Measurements from ENCODE around the gene ZNF253. TPM values are rescaled to one million over a fixed set of nuclear protein-coding genes. Genes with fewer than 3 reads are reported as not detected.
"Not testable (repeated sequence)": the region's sequence is repeated elsewhere in the genome, so short reads cannot be mapped to it uniquely, and the experiment has no call there.

ZNF253 gene
- total RNA-seq, 8 experiments from 2014 or later = 1.6 to 19.5 (median 14.3) TPM

DNA sequence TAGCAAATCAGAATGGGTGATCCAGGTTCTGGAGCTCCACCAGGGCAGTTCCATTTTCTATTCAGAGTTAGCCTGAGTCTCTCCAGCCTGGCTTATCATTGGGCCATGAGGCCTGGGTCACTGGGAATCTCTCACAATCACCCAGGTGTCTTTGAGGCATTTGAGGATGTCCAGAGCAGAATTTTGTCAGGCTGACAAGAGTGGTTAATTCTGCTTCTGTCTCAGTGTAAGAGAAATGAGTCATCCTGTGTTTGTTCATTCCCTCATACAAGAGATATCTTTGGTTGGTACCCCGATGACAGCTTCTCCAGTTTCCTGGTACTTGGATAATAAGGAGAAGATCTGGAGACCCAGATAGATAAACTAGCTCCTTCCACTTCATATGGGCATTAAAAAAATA is 45.5 kb downstream of the ZNF253 start:
- no peak for ATAC-seq (replicated peaks in 6 of 8)
- Histone ChIP-seq H3K27ac (no peak overlapping the region), H3K4me1 (replicated peaks in 1 of 2) (no peaks in the 10 kb centered on the region), H3K4me3 (no peak overlapping the region)
- 60 to 100% (median 80%) methylated on average over 1 of the region's 1 CpG; no CpG with 5 or more reads in 5 of the 10 experiments for WGBS, 10 experiments
- in situ Hi-C loops (cut with MboI; ENCODE audit: low pct_unique_long_range_greater_than_20kb in 2 of 9, low sequenced_read_pairs in 9 of 9, unreplicated experiment in 9 of 9) = no loop called here

GRCh38 chr19:19914596-19914995 is 48.9 kb downstream of the ZNF253 start:
- no peak overlapping the region for H3K27ac ChIP-seq
- in situ Hi-C loops (cut with MboI; ENCODE audit: low pct_unique_long_range_greater_than_20kb in 2 of 9, low sequenced_read_pairs in 9 of 9, unreplicated experiment in 9 of 9) = no loop called here
- 48 to 100% (median 87%) methylated on average over 2 to 3 of the region's 3 CpGs for WGBS, 10 experiments
- no peak for ATAC-seq (replicated peaks in 6 of 8)
- no peaks in the 10 kb centered on the region for H3K4me1 ChIP-seq (replicated peaks in 1 of 2)
- no peak overlapping the region for H3K4me3 ChIP-seq

- H3K27ac ChIP-seq; ATAC-seq (replicated peaks in 6 of 8); in situ Hi-C loops (cut with MboI; ENCODE audit: low pct_unique_long_range_greater_than_20kb in 2 of 9, low sequenced_read_pairs in 9 of 9, unreplicated experiment in 9 of 9); H3K4me1 ChIP-seq (replicated peaks in 1 of 2); H3K4me3 ChIP-seq: not testable (repeated sequence)
- 33 to 100% (median 80%) methylated on average over 1 to 5 of the region's 7 CpGs; no CpG with 5 or more reads in 3 of the 10 experiments for WGBS, 10 experiments
Measured at GRCh38 chr19:19930417-19930816, 64.7 kb downstream of the ZNF253 start.

DNA sequence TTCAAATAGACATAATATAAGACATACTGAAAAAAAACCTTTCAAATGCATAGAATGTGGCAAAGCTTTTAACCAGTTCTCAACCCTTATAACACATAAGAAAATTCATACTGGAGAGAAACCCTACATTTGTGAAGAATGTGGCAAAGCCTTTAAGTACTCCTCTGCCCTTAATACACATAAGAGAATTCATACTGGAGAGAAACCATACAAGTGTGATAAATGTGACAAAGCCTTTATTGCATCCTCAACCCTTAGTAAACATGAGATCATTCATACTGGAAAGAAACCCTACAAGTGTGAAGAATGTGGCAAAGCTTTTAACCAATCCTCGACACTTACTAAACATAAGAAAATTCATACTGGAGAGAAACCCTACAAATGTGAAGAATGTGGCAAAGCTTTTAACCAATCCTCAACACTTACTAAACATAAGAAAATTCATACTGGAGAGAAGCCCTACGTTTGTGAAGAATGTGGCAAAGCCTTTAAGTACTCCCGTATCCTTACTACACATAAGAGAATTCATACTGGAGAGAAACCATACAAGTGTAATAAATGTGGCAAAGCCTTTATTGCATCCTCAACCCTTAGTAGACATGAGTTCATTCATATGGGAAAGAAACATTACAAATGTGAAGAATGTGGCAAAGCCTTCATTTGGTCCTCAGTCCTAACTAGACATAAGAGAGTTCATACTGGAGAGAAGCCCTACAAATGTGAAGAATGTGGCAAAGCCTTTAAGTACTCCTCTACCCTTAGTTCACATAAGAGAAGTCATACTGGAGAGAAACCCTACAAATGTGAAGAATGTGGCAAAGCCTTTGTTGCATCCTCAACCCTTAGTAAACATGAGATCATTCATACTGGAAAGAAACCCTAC is 68.0 kb downstream of the ZNF253 start:
- H3K4me1 ChIP-seq (replicated peaks in 1 of 2); H3K27ac ChIP-seq; ATAC-seq (replicated peaks in 6 of 8); H3K4me3 ChIP-seq; in situ Hi-C loops (cut with MboI; ENCODE audit: low pct_unique_long_range_greater_than_20kb in 2 of 9, low sequenced_read_pairs in 9 of 9, unreplicated experiment in 9 of 9): not testable (repeated sequence)
- WGBS, 10 experiments = 50 to 100% (median 90%) methylated on average over 1 to 3 of the region's 3 CpGs; no CpG with 5 or more reads in 2 of the 10 experiments

DNA sequence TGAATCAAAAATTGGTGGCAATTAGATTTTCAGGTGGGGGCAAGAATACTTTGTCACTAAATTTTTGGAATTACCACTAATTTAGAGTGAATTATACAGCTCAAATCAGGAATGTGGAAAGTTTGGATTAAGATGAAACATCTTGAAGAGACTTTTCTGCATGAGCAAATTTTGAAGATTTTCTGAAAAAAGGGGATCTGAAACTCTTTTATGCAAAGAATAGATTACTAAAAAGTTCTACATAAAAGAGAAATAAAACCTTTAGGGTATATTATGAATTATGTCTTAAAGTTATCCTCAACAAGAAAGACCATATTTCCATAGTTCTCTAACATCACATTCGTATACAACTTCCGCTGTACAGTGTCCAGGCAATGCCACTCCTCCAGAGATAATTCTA is 71.7 kb downstream of the ZNF253 start:
- ATAC-seq (replicated peaks in 6 of 8) = no peak
- no peak overlapping the region for H3K27ac ChIP-seq
- H3K4me1 ChIP-seq (replicated peaks in 1 of 2) = no peaks in the 10 kb centered on the region
- no peak overlapping the region for H3K4me3 ChIP-seq
- in situ Hi-C loops (cut with MboI; ENCODE audit: low pct_unique_long_range_greater_than_20kb in 2 of 9, low sequenced_read_pairs in 9 of 9, unreplicated experiment in 9 of 9) = no loop called here
- WGBS, 10 experiments = 78 to 100% (median 89%) methylated on average over 2 of the region's 2 CpGs; no CpG with 5 or more reads in 3 of the 10 experiments

DNA sequence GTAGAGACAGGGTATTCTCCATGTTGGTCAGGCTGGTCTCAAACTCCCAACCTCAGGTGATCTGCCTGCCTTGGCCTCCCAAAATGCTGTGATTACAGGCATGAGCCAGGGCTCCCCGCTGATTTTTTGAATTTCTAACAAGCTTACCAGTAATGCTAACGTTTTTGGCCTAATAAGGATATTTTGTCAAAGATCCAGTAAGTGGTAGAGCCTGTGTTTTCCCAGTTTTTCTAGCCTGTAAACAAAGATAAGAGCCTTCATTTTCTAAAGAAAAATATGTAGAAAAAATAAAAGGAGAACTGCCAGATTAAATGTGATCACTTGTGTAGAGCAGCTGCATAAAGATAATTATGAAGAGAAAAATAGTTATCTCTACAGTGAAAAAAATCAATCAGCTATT is 72.8 kb downstream of the ZNF253 start:
- ATAC-seq (replicated peaks in 6 of 8) = no peak
- WGBS, 10 experiments = 0 to 86% (median 51%) methylated on average over 1 to 2 of the region's 2 CpGs; no CpG with 5 or more reads in 2 of the 10 experiments
- in situ Hi-C loops (cut with MboI; ENCODE audit: low pct_unique_long_range_greater_than_20kb in 2 of 9, low sequenced_read_pairs in 9 of 9, unreplicated experiment in 9 of 9) = no loop called here

DNA sequence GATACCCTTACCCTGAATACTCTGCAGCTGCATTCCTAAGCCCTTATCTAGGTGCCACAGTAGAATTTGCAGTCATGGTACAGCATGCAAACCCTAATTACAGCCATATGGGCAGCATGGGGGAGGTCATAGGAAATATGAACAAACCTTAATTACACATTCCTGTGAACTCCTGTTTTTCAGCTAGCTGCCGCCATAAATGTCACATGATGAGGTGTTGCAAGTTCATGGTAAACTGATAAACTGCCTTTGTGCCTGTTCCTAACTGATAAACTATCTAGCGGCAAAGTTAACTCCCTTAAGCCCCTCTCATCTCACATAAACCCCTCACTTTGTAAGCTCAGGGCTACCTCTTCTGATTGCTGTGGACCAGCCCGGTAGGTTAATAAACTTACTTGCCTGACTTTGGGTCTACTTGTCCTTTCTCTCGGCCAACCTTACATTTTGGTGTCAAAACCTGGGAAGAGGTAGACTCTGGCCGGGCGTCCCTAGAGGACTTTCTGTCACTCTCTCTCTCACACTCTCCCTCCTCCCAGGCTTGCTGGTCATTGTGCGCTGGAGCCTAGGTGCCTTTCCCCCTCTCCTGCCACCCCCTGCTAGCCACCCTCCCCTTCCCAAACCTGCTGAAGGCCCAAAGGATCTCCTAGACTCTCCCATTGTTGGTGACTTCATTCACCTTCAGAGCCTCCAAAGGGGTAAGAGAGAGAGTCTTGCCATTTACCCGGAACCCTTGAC is 78.3 kb downstream of the ZNF253 start:
- no peak overlapping the region for H3K27ac ChIP-seq
- WGBS, 10 experiments = 39 to 96% (median 80%) methylated on average over 1 to 5 of the region's 8 CpGs; no CpG with 5 or more reads in 4 of the 10 experiments
- no peak for ATAC-seq (replicated peaks in 6 of 8)
- in situ Hi-C loops (cut with MboI; ENCODE audit: low pct_unique_long_range_greater_than_20kb in 2 of 9, low sequenced_read_pairs in 9 of 9, unreplicated experiment in 9 of 9) = no loop called here
- H3K4me1 ChIP-seq (replicated peaks in 1 of 2) = no peaks in the 10 kb centered on the region
- H3K4me3 ChIP-seq = no peak overlapping the region

More for the DNA sequence above, 72.8 kb downstream of the ZNF253 start:
- no peaks in the 10 kb centered on the region for H3K4me1 ChIP-seq (replicated peaks in 1 of 2)
- H3K27ac ChIP-seq = no peak overlapping the region
- no peak overlapping the region for H3K4me3 ChIP-seq

Other genes starting within 250 kb of the ZNF253 start
- 1 to 10 TPM in 6 of 8 experiments, under 1 TPM in 1, not detected in 1; 0.87 to 6.4 (median 3.7) TPM for gene PBX4, start 247.2 kb upstream of the ZNF253 start, total RNA-seq
- 10 to 100 TPM in 5 of 8 experiments, 1 to 10 TPM in 3; 1.3 to 30.2 (median 18.2) TPM for gene LPAR2, start 237.7 kb upstream of the ZNF253 start, total RNA-seq
- 10 to 100 TPM in 1 of 8 experiments, 1 to 10 TPM in 7; 3.2 to 18.2 (median 7.5) TPM for gene GMIP, start 222.2 kb upstream of the ZNF253 start, total RNA-seq
- 10 to 100 TPM; 18.7 to 96.9 (median 31.1) TPM for gene ATP13A1, start 202.2 kb upstream of the ZNF253 start, total RNA-seq
- gene ZNF101, start 197.0 kb upstream of the ZNF253 start, total RNA-seq = 10 to 100 TPM in 2 of 8 experiments, 1 to 10 TPM in 6; 5.5 to 10.8 (median 8.1) TPM
- 10 to 100 TPM in 5 of 8 experiments, 1 to 10 TPM in 3; 3.7 to 13.9 (median 12.4) TPM for gene ZNF14, start 132.8 kb upstream of the ZNF253 start, total RNA-seq
- 10 to 100 TPM in 4 of 8 experiments, 1 to 10 TPM in 4; 1.1 to 26.3 (median 8.2) TPM for gene ZNF506, start 44.1 kb upstream of the ZNF253 start, total RNA-seq
- gene ZNF93, start 35.1 kb downstream of the ZNF253 start, total RNA-seq = 10 to 100 TPM in 2 of 8 experiments, 1 to 10 TPM in 3, under 1 TPM in 3; 0.61 to 20.5 (median 7.4) TPM
- gene ZNF682, start 173.6 kb downstream of the ZNF253 start, total RNA-seq = 10 to 100 TPM in 4 of 8 experiments, 1 to 10 TPM in 3, not detected in 1; 1.0 to 14.7 (median 12.2) TPM
- gene ZNF90, start 212.1 kb downstream of the ZNF253 start, total RNA-seq = 1 to 10 TPM in 5 of 8 experiments, under 1 TPM in 2, not detected in 1; 0.36 to 7.1 (median 2.4) TPM

Data from motor neuron (in vitro differentiated cells).